ENCODE measurements around the gene SLC36A3. TPM values are rescaled to one million over a fixed set of nuclear protein-coding genes. Genes with fewer than 3 reads are reported as not detected.

SLC36A3 gene
- total RNA-seq, 1 experiment from 2014 or later, result not detected

GRCh38 chr5:151243564-151243963 lies 60.0 kb downstream of the SLC36A3 start:
- H3K79me2 ChIP-seq (ENCODE audit: insufficient read depth, low read length), result no peaks in the 10 kb centered on the region
- H3K9me2 ChIP-seq (ENCODE audit: insufficient read depth), result no peaks in the 10 kb centered on the region
- H3K4me2 ChIP-seq (ENCODE audit: low read length), result no peak overlapping the region
- H4K20me1 ChIP-seq (ENCODE audit: insufficient read depth), result no peaks in the 10 kb centered on the region
- H3K4me3 ChIP-seq (replicated peaks in 1 of 2; ENCODE audit: low read depth in 1 of 2, low read length in 2 of 2), result no peak overlapping the region
- ATAC-seq (no peak), DNase-seq (ENCODE audit: low read depth, low spot score) (no peak)
- no peak overlapping the region for H3K9ac ChIP-seq (ENCODE audit: low read length)
- intact Hi-C loops (cut with micrococcal nuclease), result no loop called here
- ChIA-PET POLR2A (no interaction called here), CTCF (no interaction called here), RAD21 (ENCODE audit: low non-redundant PET in 1 of 2, low total read pairs in 2 of 2, uncharacterized antibody in 2 of 2, unreplicated experiment in 2 of 2) (no interaction called here)
- BruUV-seq (replicated peaks), result no TSS peak
- H3K9me3 ChIP-seq (ENCODE audit: control insufficient read depth in 1 of 2, insufficient read depth in 1 of 2, low read depth in 1 of 2, low read length in 2 of 2), result no peaks in the 10 kb centered on the region
- H3K4me1 ChIP-seq (ENCODE audit: control insufficient read depth in 1 of 2, insufficient read depth in 2 of 2, low read length in 2 of 2), result peaks cover 8 to 9% of the 10 kb centered on the region in 2 experiments; a peak in 2 of 4 replicates
- H3K36me3 ChIP-seq (ENCODE audit: control insufficient read depth in 1 of 2, insufficient read depth in 2 of 2, low read length in 2 of 2), result no peaks in the 10 kb centered on the region
- TF ChIP-seq CTCF (IDR thresholded peaks at IDR 0.05 in 2 of 3, conservative IDR thresholded peaks at IDR 0.05 in 1 of 3; ENCODE audit: borderline replicate concordance in 1 of 3, insufficient read depth in 1 of 3, low read depth in 2 of 3, low read length in 2 of 3) (no peak), EZH2 (IDR thresholded peaks at IDR 0.05) (no peak), JUND (IDR thresholded peaks at IDR 0.05) (no peak), ZNF274 (IDR thresholded peaks at IDR 0.05; ENCODE audit: low read depth, low read length) (no peak), POLR2A (IDR thresholded peaks at IDR 0.05; ENCODE audit: borderline replicate concordance, extremely low read depth, insufficient read depth, insufficient read length) (no peak), ELF1 (IDR thresholded peaks at IDR 0.05; ENCODE audit: borderline replicate concordance, low read depth) (no peak), RAD21 (IDR thresholded peaks at IDR 0.05; ENCODE audit: low read depth) (no peak), EGR1 (IDR thresholded peaks at IDR 0.05; ENCODE audit: low read depth) (no peak), EZH2phosphoT487 (IDR thresholded peaks at IDR 0.05; ENCODE audit: borderline replicate concordance) (no peak), FOSL1 (IDR thresholded peaks at IDR 0.05; ENCODE audit: low read depth) (no peak), ZBTB33 (IDR thresholded peaks at IDR 0.05; ENCODE audit: extremely low read depth, insufficient replicate concordance, low read length) (no peak), ATF3 (IDR thresholded peaks at IDR 0.05) (no peak), YY1 (IDR thresholded peaks at IDR 0.05; ENCODE audit: extremely low read depth, insufficient replicate concordance, low read depth, low read length) (no peak), SRF (IDR thresholded peaks at IDR 0.05; ENCODE audit: low read depth) (no peak)
- H3K27ac ChIP-seq (ENCODE audit: low read depth, low read length), result no peak overlapping the region
- H2AFZ ChIP-seq (ENCODE audit: low read depth, low read length, poor library complexity, severe bottlenecking), result no peak overlapping the region
- H3K27me3 ChIP-seq (ENCODE audit: insufficient read depth, low read length), result no peaks in the 10 kb centered on the region
